ENCODE measurements around the gene ALS2. TPM values are rescaled to one million over a fixed set of nuclear protein-coding genes. Genes with fewer than 3 reads are reported as not detected.

ALS2 gene
- polyA plus RNA-seq, 1 of the 3 experiments (the other 2 are of a cell fraction), result 11.6 TPM

DNA sequence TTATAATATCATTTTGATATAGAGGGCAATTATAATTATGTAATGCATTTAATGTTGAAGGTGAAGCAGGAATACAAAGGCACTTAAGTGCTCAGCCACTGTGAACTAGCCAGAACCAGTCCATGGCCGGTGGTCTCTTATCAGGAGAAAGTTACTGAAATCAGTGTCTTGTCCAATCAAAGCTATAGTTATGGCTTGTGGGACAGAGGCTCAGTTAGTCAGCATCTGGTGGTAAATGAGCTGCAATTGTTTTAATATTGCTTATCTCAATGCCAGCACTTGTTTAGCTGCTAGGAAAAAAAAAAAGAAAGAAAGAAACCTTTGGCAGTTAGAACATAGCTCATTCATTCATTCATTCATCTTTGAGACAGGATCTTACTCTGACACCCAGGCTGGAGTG is 3.8 kb upstream of the ALS2 start:
- Histone ChIP-seq H3K36me3 (replicated peaks in 1 of 2; ENCODE audit: control insufficient read depth in 1 of 2, insufficient read depth in 2 of 2, low read length in 1 of 2) (no peaks in the 10 kb centered on the region), H3K4me2 (no peak overlapping the region), H3K27ac (ENCODE audit: low read depth in 2 of 2, low read length in 1 of 2) (no peak overlapping the region), H3F3A (replicated peaks; ENCODE audit: insufficient read depth) (peaks cover 4% of the 10 kb centered on the region), H2AFZ (ENCODE audit: low read depth) (no peak overlapping the region), H3K9ac (no peak overlapping the region), H3K27me3 (ENCODE audit: insufficient read depth) (no peaks in the 10 kb centered on the region), H4K20me1 (ENCODE audit: insufficient read depth) (no peaks in the 10 kb centered on the region), H3K4me3 (ENCODE audit: low read depth in 2 of 2, low read length in 1 of 2) (no peak overlapping the region), H3K79me2 (ENCODE audit: insufficient read depth) (peaks cover 10% of the 10 kb centered on the region), H3K9me3 (no peaks in the 10 kb centered on the region), H3K9me2 (no peaks in the 10 kb centered on the region), H3K4me1 (ENCODE audit: control insufficient read depth in 1 of 2, insufficient read depth in 2 of 2, low read depth in 1 of 2, low read length in 1 of 2) (peaks cover 0 to 7% of the 10 kb centered on the region in 2 experiments; a peak in 2 of 4 replicates)
- TF ChIP-seq EP300 (IDR thresholded peaks at IDR 0.05; ENCODE audit: borderline replicate concordance in 1 of 2, low read depth in 1 of 2, low read length in 1 of 2) (no peak), RCOR1 (IDR thresholded peaks at IDR 0.05; ENCODE audit: low read length) (no peak), NFIC (IDR thresholded peaks at IDR 0.05; ENCODE audit: borderline replicate concordance) (no peak), FOXM1 (IDR thresholded peaks at IDR 0.05; ENCODE audit: low read depth) (no peak), IRF3 (IDR thresholded peaks at IDR 0.05; ENCODE audit: low read depth, low read length) (no peak), YY1 (IDR thresholded peaks at IDR 0.05; ENCODE audit: low read depth) (no peak), TEAD4 (IDR thresholded peaks at IDR 0.05; ENCODE audit: borderline replicate concordance, insufficient read depth) (no peak)
- ChIA-PET CTCF (interaction anchor here (0.6 kb wide), 1 partner anchor 462 kb away, joined by 3 read pairs; no protein-coding TSS in a partner anchor), POLR2A (no interaction called here)
- WGBS (ENCODE audit: low lambda C conversion rate), result 53% methylated on average over 1 of the region's 1 CpG
- DNase-seq, result no peak

DNA sequence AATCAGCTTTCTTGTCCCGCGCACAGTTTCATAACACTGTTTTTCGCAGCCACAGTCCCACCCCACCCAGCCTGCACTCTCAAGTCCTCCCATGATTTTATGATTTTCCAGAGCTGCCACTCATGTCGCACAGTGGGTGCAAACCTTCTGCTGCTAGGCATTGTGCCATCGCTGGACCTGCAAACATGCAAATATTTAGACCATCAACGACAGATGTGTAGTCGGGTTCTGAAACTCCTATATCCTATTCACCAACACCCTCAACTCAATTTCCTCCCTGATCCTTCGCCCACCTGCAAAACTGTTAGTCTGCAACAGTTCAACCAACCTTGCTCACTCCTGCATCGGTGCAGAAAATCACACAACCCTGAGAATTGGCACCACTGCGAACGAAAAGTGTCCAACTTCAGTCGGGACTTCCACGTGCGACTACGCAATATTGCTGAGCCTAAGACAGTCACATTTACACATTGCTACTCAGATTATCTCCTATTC is 871 bp upstream of the ALS2 start:
- Histone ChIP-seq H3K9me3 (no peaks in the 10 kb centered on the region), H3K9ac (peak overlapping the region; percentile 91), H3K79me2 (ENCODE audit: insufficient read depth) (peaks cover 40% of the 10 kb centered on the region), H3F3A (replicated peaks; ENCODE audit: insufficient read depth) (peaks cover 4% of the 10 kb centered on the region), H4K20me1 (ENCODE audit: insufficient read depth) (peaks cover 7% of the 10 kb centered on the region; the same call in 1 of the 2 replicates), H3K9me2 (no peaks in the 10 kb centered on the region), H3K4me3 (ENCODE audit: low read depth in 2 of 2, low read length in 1 of 2) (peak overlapping the region; percentile 97), H3K4me1 (ENCODE audit: control insufficient read depth in 1 of 2, insufficient read depth in 2 of 2, low read depth in 1 of 2, low read length in 1 of 2) (peaks cover 13 to 24% of the 10 kb centered on the region in 2 experiments), H3K27me3 (ENCODE audit: insufficient read depth) (no peaks in the 10 kb centered on the region), H3K27ac (ENCODE audit: low read depth in 2 of 2, low read length in 1 of 2) (peak overlapping the region; percentile 91 to 93), H2AFZ (ENCODE audit: low read depth) (peak overlapping the region; percentile 98), H3K36me3 (replicated peaks in 1 of 2; ENCODE audit: control insufficient read depth in 1 of 2, insufficient read depth in 2 of 2, low read length in 1 of 2) (no peaks in the 10 kb centered on the region), H3K4me2 (peak overlapping the region; percentile 95)
- WGBS (ENCODE audit: low lambda C conversion rate), result 5% methylated on average over 15 of the region's 15 CpGs
- ChIA-PET CTCF (interaction anchor here (1.0 to 1.5 kb wide), 4 partner anchors 13 to 377 kb away, joined by 3 to 6 read pairs (median 4); no protein-coding TSS in a partner anchor), POLR2A (interaction anchor here (1.2 to 1.7 kb wide), 2 partner anchors 17 to 139 kb away, joined by 6 to 10 read pairs; partner anchors contain the start of gene TMEM237)
- TF ChIP-seq, protein P1, sequence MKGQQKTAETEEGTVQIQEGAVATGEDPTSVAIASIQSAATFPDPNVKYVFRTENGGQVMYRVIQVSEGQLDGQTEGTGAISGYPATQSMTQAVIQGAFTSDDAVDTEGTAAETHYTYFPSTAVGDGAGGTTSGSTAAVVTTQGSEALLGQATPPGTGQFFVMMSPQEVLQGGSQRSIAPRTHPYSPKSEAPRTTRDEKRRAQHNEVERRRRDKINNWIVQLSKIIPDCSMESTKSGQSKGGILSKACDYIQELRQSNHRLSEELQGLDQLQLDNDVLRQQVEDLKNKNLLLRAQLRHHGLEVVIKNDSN (IDR thresholded peaks at IDR 0.05; ENCODE audit: borderline replicate concordance, low read depth), result no peak
- no peak for TF ChIP-seq RAD21 (IDR thresholded peaks at IDR 0.05; ENCODE audit: low read length)
- no peak for TF ChIP-seq NRF1 (IDR thresholded peaks at IDR 0.05; ENCODE audit: low read depth, low read length)
- TF ChIP-seq EP300 (IDR thresholded peaks at IDR 0.05; ENCODE audit: borderline replicate concordance in 1 of 2, low read depth in 1 of 2, low read length in 1 of 2), result no peak
- TF ChIP-seq RXRA (IDR thresholded peaks at IDR 0.05; ENCODE audit: borderline replicate concordance, low read depth), result no peak
- TF ChIP-seq RFX5 (IDR thresholded peaks at IDR 0.05; ENCODE audit: low read length), result no peak
- peak; percentile 64 for TF ChIP-seq MXI1 (IDR thresholded peaks at IDR 0.05; ENCODE audit: low read depth, low read length)
- TF ChIP-seq, protein P2, sequence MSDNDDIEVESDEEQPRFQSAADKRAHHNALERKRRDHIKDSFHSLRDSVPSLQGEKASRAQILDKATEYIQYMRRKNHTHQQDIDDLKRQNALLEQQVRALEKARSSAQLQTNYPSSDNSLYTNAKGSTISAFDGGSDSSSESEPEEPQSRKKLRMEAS (IDR thresholded peaks at IDR 0.05; ENCODE audit: low read depth), result peak; percentile 55; the same call in 1 of the 2 replicates
- DNase-seq, result peak; percentile 33
